Body of pancreas (tissue), 4 donors: Measurements from ENCODE around the gene ZSWIM7. TPM values are rescaled to one million over a fixed set of nuclear protein-coding genes. Genes with fewer than 3 reads are reported as not detected.

Source experiments
- ATAC-seq: fragments of 150-250 bp; one replicate; pipeline ENCODE4 v1.9.1; 2016
- DNase-seq, 4 donors: peaks; one replicate each; pipeline ENCODE4 v3.0.0-alpha.2; 2019
- H3K27ac ChIP-seq, 4 donors: fragments of 200-600 bp; sonication (generic); 1 replicate in 3 of 4; 2 replicates in 1 of 4; pipeline versions ENCODE4 v1.5.1 to v1.6.1; 2016 to 2019; ENCODE audit warnings: mild to moderate bottlenecking in 1 of 4, mixed read lengths in 1 of 4, moderate library complexity in 1 of 4
- H3K27me3 ChIP-seq, 2 donors: fragments of 200-600 bp; sonication (generic); one replicate each; pipeline ENCODE4 v1.6.0; 2016; ENCODE audit warnings: mild to moderate bottlenecking in 1 of 2
- H3K36me3 ChIP-seq, 2 donors: fragments of 200-600 bp; sonication (generic); replicated peaks in 1 of 2; 2 replicates each; pipeline ENCODE4 v1.5.1; 2016; ENCODE audit warnings: low read depth in 2 of 2; ENCODE audit not compliant: insufficient read depth in 1 of 2
- H3K4me1 ChIP-seq: fragments of 200-600 bp; sonication (generic); one replicate; pipeline ENCODE4 v1.6.0; 2016
- H3K4me3 ChIP-seq, 2 donors: fragments of 200-600 bp; sonication (generic); 1 replicate in 1 of 2; 2 replicates in 1 of 2; pipeline ENCODE4 v1.5.1; 2016 to 2019
- H3K9me3 ChIP-seq, 3 donors: fragments of 200-600 bp; sonication (generic); 1 replicate in 2 of 3; 2 replicates in 1 of 3; pipeline ENCODE4 v1.5.1; 2016
- CTCF ChIP-seq, 7 experiments: fragments of 450-650 bp in 4 of 7; fragments of 200-600 bp in 3 of 7; sonication (generic) in 3 of 7; IDR thresholded peaks; one replicate each; pipeline ENCODE4 v1.5.1; 2016 to 2019; ENCODE audit warnings: antibody characterized with exemption in 7 of 7
- POLR2A ChIP-seq, 3 donors: fragments of 450-650 bp; IDR thresholded peaks; one replicate each; pipeline ENCODE4 v1.6.1; 2016; ENCODE audit warnings: antibody characterized with exemption in 3 of 3, mild to moderate bottlenecking in 2 of 3
- WGBS, 2 donors: methylation state at CpG; one replicate each; pipeline ENCODE4 v1.1.5; 2017; 5-methylcytosine and 5-hydroxymethylcytosine counted together
- intact Hi-C: fragments of 100-400 bp; cut with DNase I; formaldehyde crosslinking; loops from one replicate; pipeline ENCODE4 v1.15.1; 2023
- total RNA-seq, 2 donors: library from RNA; depleted of rRNA; stranded (reverse); fragments of >200 nt; gene quantifications; one replicate each; pipeline ENCODE4 v1.1.0, GENCODE V29; 2016

ZSWIM7 gene
- total RNA-seq, 2 donors from 2014 or later: 18.2 to 18.8 TPM

GRCh38 chr17:15952916-15953790, 46.4 kb downstream of the ZSWIM7 start:
- H3K4me1 ChIP-seq: no peaks in the 10 kb centered on the region
- H3K9me3 ChIP-seq: no peaks in the 10 kb centered on the region
- ATAC-seq: no peak
- 79 to 84% methylated on average over 21 to 22 of the region's 22 CpGs for WGBS, 2 donors
- intact Hi-C loops: no loop called here
- no peak overlapping the region for H3K4me3 ChIP-seq
- H3K36me3 ChIP-seq: no peaks in the 10 kb centered on the region
- DNase-seq: no peak
- H3K27me3 ChIP-seq: no peaks in the 10 kb centered on the region
- no peak overlapping the region for H3K27ac ChIP-seq
- TF ChIP-seq POLR2A (IDR thresholded peaks at IDR 0.05) (no peak), CTCF (IDR thresholded peaks at IDR 0.05) (no peak)

DNA sequence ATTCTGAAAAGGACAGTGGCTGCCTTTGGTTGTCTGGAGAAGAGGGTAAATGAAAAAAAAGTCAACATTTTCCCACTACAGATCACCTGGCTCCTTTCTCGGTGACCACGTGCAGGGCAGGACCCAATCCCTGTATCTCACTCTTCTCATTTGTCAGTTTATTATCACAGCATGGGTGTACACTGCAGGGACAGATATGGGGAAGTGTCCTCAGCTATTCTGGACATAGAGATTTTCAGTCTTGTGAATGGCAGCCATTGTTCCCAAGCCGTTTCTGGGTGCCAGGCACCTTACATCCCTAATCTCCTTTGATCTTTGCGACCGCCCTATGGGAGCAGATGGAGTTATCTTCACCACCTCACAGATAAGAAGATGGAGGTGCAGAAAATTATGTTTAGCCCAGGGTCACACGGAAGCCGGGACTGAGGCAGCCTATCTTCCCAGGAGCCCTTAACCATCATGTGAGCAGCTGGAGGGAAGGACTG, 47.4 kb downstream of the ZSWIM7 start:
- ATAC-seq (no peak), DNase-seq (no peak)
- Histone ChIP-seq H3K4me1 (no peaks in the 10 kb centered on the region), H3K9me3 (no peaks in the 10 kb centered on the region), H3K36me3 (no peaks in the 10 kb centered on the region), H3K27ac (no peak overlapping the region), H3K4me3 (no peak overlapping the region), H3K27me3 (no peaks in the 10 kb centered on the region)
- WGBS, 2 donors: 58 to 65% methylated on average over 7 of the region's 7 CpGs
- intact Hi-C loops: no loop called here
- TF ChIP-seq CTCF (IDR thresholded peaks at IDR 0.05) (no peak), POLR2A (IDR thresholded peaks at IDR 0.05) (no peak)

GRCh38 chr17:15951368-15952047, 48.0 kb downstream of the ZSWIM7 start:
- WGBS, 2 donors: 94 to 95% methylated on average over 4 to 6 of the region's 6 CpGs
- Histone ChIP-seq H3K27ac (no peak overlapping the region), H3K4me3 (no peak overlapping the region), H3K9me3 (no peaks in the 10 kb centered on the region), H3K27me3 (no peaks in the 10 kb centered on the region), H3K4me1 (no peaks in the 10 kb centered on the region), H3K36me3 (no peaks in the 10 kb centered on the region)
- TF ChIP-seq POLR2A (IDR thresholded peaks at IDR 0.05) (no peak), CTCF (IDR thresholded peaks at IDR 0.05) (no peak)
- intact Hi-C loops: no loop called here
- ATAC-seq: no peak
- no peak for DNase-seq

DNA sequence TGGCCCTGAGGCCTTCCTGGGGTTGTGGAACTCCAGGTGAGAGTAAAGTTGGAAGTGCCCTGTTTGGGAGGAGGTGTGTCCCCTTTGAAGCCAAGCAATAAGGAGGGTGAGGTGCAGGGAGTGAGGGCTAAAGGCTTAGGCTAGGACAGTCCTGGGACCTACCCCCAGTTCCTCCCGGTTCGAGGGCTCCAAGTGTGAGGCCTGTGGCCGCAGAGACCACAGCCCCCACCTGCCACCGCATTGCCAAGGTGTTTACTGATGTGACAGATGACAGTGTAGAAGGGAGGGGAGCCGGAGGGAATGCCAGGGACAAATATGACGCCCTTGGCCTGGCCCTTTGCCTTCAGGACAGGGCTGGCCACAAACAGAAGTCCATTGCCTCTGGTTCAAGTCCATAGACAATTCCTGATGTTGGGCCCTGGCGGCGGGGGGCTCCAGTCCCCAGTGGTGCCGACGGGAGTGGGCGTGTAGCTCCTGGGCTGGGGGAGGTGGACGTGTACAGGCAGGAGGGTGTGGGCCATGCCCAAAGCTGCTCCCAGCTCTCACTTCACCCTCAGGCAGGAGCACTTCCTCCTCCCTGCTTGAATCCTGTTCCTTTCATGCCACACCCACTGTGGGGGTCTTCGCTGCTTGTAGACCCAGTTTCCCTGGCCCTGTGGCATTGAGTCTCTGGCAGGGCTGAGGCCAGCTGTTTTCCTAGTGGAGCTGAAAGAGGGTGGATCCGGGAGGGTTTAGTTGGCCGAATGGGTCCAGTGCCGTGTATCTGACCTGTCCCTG, 51.3 kb downstream of the ZSWIM7 start:
- WGBS, 2 donors: 88 to 93% methylated on average over 8 to 14 of the region's 16 CpGs

More for the DNA sequence above, 51.3 kb downstream of the ZSWIM7 start:
- TF ChIP-seq POLR2A (IDR thresholded peaks at IDR 0.05) (no peak), CTCF (IDR thresholded peaks at IDR 0.05) (no peak)
- Histone ChIP-seq H3K27ac (no peak overlapping the region), H3K36me3 (no peaks in the 10 kb centered on the region), H3K4me3 (no peak overlapping the region), H3K9me3 (no peaks in the 10 kb centered on the region), H3K27me3 (no peaks in the 10 kb centered on the region), H3K4me1 (peaks cover 16% of the 10 kb centered on the region)
- intact Hi-C loops: no loop called here
- DNase-seq: no peak
- no peak for ATAC-seq
